HFFc6 (cell line): ENCODE measurements around the gene RAI1. TPM values are rescaled to one million over a fixed set of nuclear protein-coding genes. Genes with fewer than 3 reads are reported as not detected.

Experiments
- DNase-seq: peaks from one replicate; pipeline ENCODE4 v3.0.0-alpha.2; 2018
- H3K27ac Mint-ChIP-seq: 2 replicates; pipeline ENCODE4 v1.8.0; 2020; ENCODE audit warnings: mild to moderate bottlenecking, mixed read lengths
- H3K27me3 Mint-ChIP-seq: 2 replicates; pipeline ENCODE4 v1.8.0; 2021; ENCODE audit warnings: mild to moderate bottlenecking, moderate library complexity, mixed read lengths; ENCODE audit not compliant: insufficient read depth
- H3K36me3 Mint-ChIP-seq: 2 replicates; pipeline ENCODE4 v1.8.0; 2021; ENCODE audit warnings: low read depth, mixed read lengths
- H3K4me1 Mint-ChIP-seq: 2 replicates; pipeline ENCODE4 v1.8.0; 2020; ENCODE audit warnings: low read depth, mixed read lengths
- H3K4me3 Mint-ChIP-seq: 2 replicates; pipeline ENCODE4 v1.8.0; 2020; ENCODE audit warnings: mild to moderate bottlenecking, moderate library complexity, mixed read lengths
- H3K9me3 Mint-ChIP-seq: 2 replicates; pipeline ENCODE4 v1.8.0; 2020; ENCODE audit warnings: mild to moderate bottlenecking, mixed read lengths
- CTCF ChIP-seq: fragments of 200-600 bp; sonication (generic); IDR thresholded peaks from 2 replicates; pipeline ENCODE4 v1.5.0; 2021; ENCODE audit warnings: antibody characterized with exemption, mild to moderate bottlenecking
- total RNA-seq, 6 experiments: library from RNA; stranded (reverse); fragmentation: NEBNext Ultra II Directional; extraction: Animal tissue kit (Norgen Biotek cat#: 25700); gene quantifications; 2 replicates in 1 of 6; 3 replicates in 5 of 6; pipeline ENCODE4 v1.2.3, GENCODE V29; 2021

The RAI1 gene
- total RNA-seq, 6 experiments from 2014 or later = 26.9 to 29.3 (median 29.0) TPM

GRCh38 chr17:17848311-17849082, 167.2 kb downstream of the RAI1 start:
- Mint-ChIP-seq H3K4me1 (peaks cover 21% of the 10 kb centered on the region), H3K36me3 (peaks cover 15% of the 10 kb centered on the region; the same call in 1 of the 2 replicates), H3K27me3 (peaks cover 21% of the 10 kb centered on the region), H3K9me3 (no peaks in the 10 kb centered on the region), H3K27ac (no peak overlapping the region), H3K4me3 (no peak overlapping the region)
- no peak for TF ChIP-seq CTCF
- DNase-seq = no peak

- Mint-ChIP-seq H3K9me3 (no peaks in the 10 kb centered on the region), H3K27ac (peak overlapping the region; percentile 61), H3K4me3 (no peak overlapping the region), H3K27me3 (peaks cover 21% of the 10 kb centered on the region), H3K4me1 (peaks cover 29% of the 10 kb centered on the region), H3K36me3 (peaks cover 17% of the 10 kb centered on the region; the same call in 1 of the 2 replicates)
- DNase-seq = peak; percentile 18
- no peak for TF ChIP-seq CTCF
Observed at GRCh38 chr17:17849147-17849820, 168.0 kb downstream of the RAI1 start.

GRCh38 chr17:17849845-17850373, 168.7 kb downstream of the RAI1 start:
- Mint-ChIP-seq H3K27me3 (peaks cover 18% of the 10 kb centered on the region), H3K9me3 (no peaks in the 10 kb centered on the region), H3K27ac (no peak overlapping the region; the same call in 1 of the 2 replicates), H3K4me1 (peaks cover 34% of the 10 kb centered on the region), H3K4me3 (no peak overlapping the region), H3K36me3 (peaks cover 17% of the 10 kb centered on the region; the same call in 1 of the 2 replicates)
- TF ChIP-seq CTCF = peak; percentile 54
- DNase-seq = no peak

GRCh38 chr17:17851103-17852002, 170.1 kb downstream of the RAI1 start:
- Mint-ChIP-seq H3K4me1 (peaks cover 35% of the 10 kb centered on the region), H3K27ac (no peak overlapping the region), H3K9me3 (no peaks in the 10 kb centered on the region)

More at GRCh38 chr17:17851103-17852002, 170.1 kb downstream of the RAI1 start:
- DNase-seq = no peak
- H3K27me3 Mint-ChIP-seq = peaks cover 13% of the 10 kb centered on the region
- TF ChIP-seq CTCF = no peak
- no peak overlapping the region for H3K4me3 Mint-ChIP-seq
- peaks cover 17% of the 10 kb centered on the region; the same call in 1 of the 2 replicates for H3K36me3 Mint-ChIP-seq
